ENCODE data around the gene FRMD3.
"Not testable (repeated sequence)": the region's sequence is repeated elsewhere in the genome, so short reads cannot be mapped to it uniquely, and the experiment has no call there.

FRMD3 gene

GRCh38 chr9:83384214-83384613, 154.0 kb downstream of the FRMD3 start:
- DNase-seq: no peak

- DNase-seq: no peak
These were observed 155.2 kb downstream of the FRMD3 start for GRCh38 chr9:83383034-83383433.

DNA sequence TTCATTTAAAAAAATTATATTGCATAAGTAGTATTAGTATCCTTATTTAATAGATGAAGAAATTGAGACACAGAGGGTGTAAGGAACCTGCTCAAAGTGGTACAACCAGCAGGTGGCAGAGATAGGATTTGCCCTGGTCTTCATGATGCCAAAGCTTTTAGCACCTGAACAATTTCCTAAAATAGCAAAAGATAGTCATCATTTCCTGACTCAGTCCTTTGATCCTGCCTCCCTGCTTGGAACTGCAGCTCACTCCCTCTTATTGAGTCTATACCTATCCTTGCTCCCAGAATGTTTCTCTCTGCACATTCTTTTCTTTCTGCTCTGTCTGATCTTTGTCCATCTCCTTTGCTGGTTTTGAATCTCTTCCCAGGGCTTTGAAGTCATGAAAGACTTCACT, 155.8 kb downstream of the FRMD3 start:
- no peak for DNase-seq

GRCh38 chr9:83379045-83379444, 159.2 kb downstream of the FRMD3 start:
- no peak for DNase-seq

GRCh38 chr9:83372957-83373356, 165.2 kb downstream of the FRMD3 start:
- DNase-seq: no peak

DNA sequence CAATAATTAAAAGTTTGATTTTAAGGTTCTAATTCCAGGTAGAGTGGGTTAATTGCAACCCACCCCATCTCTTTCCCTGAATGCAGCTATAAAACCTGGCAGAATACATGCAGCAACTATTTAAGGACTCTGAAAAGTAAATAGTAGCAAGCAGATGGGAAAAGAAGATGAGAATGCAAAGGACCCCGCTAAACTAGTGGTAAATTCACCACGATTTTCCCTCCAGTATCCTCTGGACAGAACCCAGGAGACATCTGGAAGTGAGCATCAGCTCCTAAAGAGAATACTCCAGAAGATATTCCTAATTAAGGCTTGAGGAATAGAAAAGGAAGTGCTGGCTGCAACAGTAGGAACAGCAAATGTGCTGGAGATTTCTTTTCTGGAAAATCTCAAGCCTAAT, 170.9 kb downstream of the FRMD3 start:
- DNase-seq: no peak

GRCh38 chr9:83362341-83362995, 175.7 kb downstream of the FRMD3 start:
- DNase-seq: no peak

GRCh38 chr9:83359039-83359438, 179.2 kb downstream of the FRMD3 start:
- DNase-seq: no peak

GRCh38 chr9:83358493-83358892, 179.7 kb downstream of the FRMD3 start:
- not testable (repeated sequence) for DNase-seq

GRCh38 chr9:83355729-83356151, 182.5 kb downstream of the FRMD3 start:
- no peak for DNase-seq

DNA sequence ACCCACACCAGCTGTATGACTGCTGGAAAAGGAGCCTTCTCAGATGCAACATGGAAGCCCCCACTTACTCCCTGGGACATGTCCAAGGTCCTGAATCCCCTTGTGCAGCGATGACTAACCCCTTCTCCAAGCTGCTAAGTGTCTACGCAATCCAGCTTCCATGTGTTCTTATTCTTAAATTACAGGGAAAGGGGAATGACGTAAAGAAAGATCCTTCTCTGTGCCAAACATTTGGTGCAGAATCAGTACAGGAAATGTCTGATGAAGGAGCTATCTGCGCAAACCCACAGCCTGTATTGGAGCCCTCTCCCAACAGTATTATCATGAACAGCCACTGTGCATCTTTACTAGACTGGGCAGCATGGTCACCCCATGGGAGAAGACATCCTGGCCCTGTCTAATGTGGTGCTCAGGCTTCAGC, 183.2 kb downstream of the FRMD3 start:
- DNase-seq: no peak

DNA sequence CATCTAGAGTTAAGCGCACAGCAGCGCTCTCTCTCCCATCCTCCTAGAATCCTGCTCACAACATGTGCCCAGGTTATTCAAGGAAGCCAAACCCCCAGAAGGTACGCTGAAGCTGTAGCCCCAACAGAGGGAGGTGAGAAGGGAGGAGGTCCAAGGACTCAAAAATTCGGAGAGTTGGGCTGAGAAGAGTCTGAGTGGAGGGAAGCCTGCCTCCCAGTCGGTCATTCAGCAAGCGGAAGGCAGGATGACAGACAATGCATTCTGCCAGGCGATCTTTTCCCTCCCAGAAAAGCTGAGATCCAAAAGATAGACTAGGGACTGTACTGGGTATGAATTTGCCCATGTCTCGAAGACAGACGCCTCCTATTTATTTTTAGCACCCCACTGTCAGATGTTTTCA, 189.2 kb downstream of the FRMD3 start:
- no peak for DNase-seq

DNA sequence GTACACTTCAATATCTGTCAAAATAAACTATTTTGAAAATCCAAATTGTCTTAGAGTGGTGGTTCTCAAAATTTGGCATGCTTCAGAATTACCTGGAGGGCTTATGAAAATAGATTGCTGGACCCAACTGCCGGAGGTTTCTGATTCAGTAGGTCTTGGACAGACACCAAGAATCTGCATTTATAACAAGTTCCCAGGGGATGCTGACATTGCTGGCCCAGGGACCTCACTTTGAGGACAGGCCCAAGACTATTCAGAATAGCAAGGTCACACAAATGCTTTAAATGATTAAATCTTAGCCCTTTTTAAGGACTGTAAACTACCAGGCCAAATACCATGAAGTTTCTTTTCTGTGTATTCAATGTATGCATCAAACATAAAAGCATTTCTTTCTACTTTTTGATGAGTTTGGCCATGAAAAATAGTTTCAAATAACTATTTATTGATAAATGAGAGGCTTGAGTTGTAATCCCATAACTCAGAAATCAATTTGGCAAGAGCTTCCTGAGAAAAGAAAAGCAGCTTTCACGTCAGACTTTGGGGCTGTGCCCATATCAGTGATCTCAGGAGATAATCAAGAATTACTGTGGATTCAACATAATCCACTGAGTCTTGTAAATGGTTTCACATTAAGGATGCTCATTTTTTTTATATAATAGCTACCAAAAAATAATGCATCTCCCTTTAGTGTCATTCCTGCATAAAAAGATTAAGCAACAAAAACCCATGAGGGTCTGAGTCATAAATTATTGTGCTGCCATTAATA, 191.4 kb downstream of the FRMD3 start:
- DNase-seq: no peak

DNA sequence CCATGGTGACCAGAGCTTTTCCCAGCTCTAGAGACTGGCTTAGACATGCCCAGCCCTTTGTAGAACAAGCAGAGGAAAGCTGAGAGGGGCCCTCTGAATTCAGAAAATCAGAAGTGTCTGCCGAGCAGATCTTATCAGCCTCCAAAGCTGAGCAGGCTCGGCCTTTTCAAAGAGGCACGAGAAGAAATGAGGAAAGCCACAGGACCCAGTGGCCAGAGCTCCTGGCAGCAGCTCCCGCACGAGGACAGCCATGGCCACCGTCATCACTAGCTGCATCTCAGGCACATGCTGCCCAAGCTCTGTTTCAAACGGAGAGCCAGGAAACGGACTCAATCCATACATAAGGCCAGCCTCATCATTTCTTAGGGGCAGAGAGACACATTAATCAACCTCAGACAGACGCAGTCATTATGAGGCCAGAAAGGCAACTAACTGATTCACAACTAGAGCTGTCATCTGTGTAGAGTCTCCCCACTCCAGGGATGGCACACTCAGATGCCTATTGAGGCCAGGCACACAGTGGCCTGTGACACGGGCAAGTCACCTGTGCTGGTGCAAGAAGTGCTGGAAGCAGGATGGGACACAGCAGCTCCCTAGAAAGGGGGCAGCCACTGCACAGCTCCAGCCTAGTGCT, 194.7 kb downstream of the FRMD3 start:
- no peak for DNase-seq

- DNase-seq: no peak
These were observed 195.5 kb downstream of the FRMD3 start for GRCh38 chr9:83342731-83343130.

GRCh38 chr9:83342006-83342405, 196.2 kb downstream of the FRMD3 start:
- no peak for DNase-seq

- no peak for DNase-seq
These were observed 197.8 kb downstream of the FRMD3 start for GRCh38 chr9:83340451-83340850.

- DNase-seq: no peak
These were observed 198.8 kb downstream of the FRMD3 start for GRCh38 chr9:83339435-83339834.

DNA sequence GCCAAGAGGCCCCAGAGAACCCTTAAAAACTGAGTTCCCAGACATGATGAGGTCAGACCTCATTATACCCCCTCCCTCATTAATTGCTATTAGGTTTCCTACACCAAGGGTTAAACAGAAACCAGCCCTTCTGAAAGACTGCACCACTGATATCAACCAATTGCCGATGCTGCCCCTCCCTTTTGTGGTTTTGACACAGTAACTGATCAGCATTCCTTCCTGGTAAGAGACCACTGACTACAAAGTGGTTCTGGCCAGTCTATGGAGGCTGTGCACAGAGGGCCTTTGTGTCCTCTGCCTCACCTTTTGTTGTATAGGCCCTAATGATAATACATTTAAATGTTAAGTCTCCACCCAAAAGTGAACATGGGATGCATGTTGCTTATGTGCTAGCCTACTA, 201.5 kb downstream of the FRMD3 start:
- DNase-seq: no peak

DNA sequence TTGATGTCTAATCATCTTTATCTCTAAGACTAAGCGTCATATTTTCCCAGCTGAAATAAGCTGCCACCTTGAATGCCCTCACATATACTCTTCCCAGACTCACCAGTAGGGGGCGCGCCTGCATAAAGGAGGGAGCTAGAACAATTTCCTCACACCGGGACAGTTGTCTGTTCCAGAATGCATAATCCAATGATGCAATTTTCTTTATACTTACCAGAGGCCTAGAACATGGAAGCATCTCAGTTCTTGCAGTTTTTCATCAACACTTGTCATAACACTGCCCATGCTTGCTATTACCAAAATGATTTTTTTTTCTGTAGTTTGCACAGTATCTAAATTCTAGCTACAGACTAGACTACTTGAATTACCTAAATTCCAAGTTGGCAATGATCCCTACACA, 203.9 kb downstream of the FRMD3 start:
- peak; percentile 68 for DNase-seq

DNA sequence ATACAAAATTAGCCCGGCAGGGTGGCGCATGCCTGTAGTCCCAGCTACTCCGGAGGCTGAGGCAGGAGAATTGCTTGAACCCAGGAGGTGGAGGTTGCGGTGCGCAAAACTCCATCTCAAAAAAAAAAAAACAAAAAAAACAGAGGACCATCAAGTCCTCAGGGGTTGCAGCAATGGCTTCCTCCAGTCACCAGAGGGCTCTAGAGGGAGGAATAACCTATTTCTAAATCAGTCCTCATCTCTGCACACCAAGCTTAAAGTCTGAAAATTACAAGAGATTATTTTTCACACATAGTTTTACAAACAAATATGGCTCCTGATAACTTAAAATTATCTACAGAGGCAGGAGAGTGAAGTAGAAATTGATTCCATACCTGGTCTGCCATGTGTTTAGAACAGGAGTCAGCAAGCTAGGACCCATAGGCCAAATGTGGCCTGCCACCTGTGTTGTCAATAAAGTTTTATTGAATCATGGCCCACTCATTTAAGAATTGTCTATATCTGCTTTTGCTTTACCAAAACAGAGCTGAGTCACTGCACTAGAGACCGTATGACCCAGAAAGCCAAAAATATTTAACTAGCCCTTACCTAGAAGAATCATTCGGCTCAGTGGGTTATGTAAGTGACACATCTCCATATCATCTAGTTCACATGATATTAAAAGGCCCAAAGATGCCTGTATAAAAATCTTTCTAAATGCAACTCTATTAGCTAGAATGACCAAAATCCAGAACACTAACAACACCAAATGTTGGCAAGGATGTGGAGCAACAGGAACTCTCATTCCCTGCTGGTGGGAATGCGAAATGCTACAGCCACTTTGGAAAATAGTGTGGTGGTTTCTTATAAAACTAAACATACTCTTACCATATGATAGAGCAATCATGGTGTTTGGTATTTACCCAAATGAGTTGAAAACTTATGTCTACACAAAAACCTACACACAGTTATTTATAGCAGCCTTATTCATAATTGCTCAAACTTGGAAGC, 207.7 kb downstream of the FRMD3 start:
- no peak for DNase-seq

DNA sequence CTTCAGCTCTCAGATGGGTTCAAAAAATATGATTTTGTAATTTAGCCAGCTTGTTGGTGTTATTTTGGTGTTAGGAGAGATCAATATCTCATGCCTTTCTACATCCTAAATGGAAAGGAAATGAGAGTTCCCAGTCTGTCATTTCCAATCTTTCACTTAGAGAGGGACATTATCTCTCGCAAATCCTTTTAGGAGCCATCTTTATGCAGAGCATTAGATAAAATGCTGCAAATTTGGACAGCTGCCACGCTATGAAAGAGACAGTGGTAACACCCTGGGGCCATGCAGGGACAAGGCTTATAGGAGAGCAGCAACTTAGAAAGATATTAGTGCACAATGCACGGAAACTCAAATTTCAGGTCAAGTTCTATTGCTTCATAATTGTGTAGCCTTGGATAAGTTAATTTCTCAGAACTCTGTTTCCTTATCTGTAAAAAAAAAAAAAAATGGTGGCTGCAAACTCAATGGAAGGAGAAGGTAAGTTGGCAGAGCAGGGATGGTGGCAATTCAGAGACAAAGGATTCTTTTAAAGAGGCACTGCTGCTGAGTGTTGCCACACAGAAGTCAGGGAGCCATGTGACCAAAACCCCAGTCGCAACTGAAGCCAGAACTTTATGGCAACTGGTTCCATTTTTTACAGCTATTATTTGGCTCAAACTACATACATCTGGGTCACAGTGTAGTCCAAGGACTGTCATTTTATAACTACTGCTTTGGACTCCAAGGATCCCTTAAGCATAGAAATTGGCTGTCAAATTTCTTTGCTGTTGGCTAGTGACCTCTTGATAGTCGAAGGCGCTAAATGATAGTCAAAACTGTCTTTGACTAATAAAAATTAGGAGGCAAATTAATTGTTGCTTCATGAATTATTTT, 210.2 kb downstream of the FRMD3 start:
- DNase-seq: no peak
